Calu3 (cell line): ENCODE results near the gene NCKAP5. TPM values are rescaled to one million over a fixed set of nuclear protein-coding genes. Genes with fewer than 3 reads are reported as not detected.

Source experiments
- BruUV-seq: library from RNA; stranded (reverse); fragments of 400-500 nt; replicated peaks from 2 replicates; lab custom pipeline; 2021; lab: Mats Ljungman, UMichigan
- CTCF ChIA-PET: fragments of 300-600 bp; sonication (Branson Sonifier 250); formaldehyde crosslinking; loops from one replicate; lab custom pipeline; 2022; ENCODE audit warnings: antibody characterized with exemption; lab: Charles Lee
- DNase-seq: peaks from one replicate; pipeline ENCODE4 v3.0.0; 2022
- H3K27ac Mint-ChIP-seq: one replicate; pipeline ENCODE4 v1.8.0; 2022; ENCODE audit warnings: mixed read lengths; ENCODE audit not compliant: unreplicated experiment
- H3K27me3 Mint-ChIP-seq: one replicate; pipeline ENCODE4 v1.8.0; 2022; ENCODE audit warnings: mixed read lengths; ENCODE audit not compliant: unreplicated experiment
- H3K36me3 Mint-ChIP-seq: one replicate; pipeline ENCODE4 v1.8.0; 2022; ENCODE audit warnings: mild to moderate bottlenecking, moderate library complexity, mixed read lengths; ENCODE audit not compliant: insufficient read depth, unreplicated experiment
- H3K4me1 Mint-ChIP-seq: one replicate; pipeline ENCODE4 v1.8.0; 2022; ENCODE audit warnings: mild to moderate bottlenecking, low read depth, mixed read lengths; ENCODE audit not compliant: unreplicated experiment
- H3K4me3 Mint-ChIP-seq: one replicate; pipeline ENCODE4 v1.8.0; 2022; ENCODE audit warnings: mild to moderate bottlenecking, low read depth, moderate library complexity, mixed read lengths; ENCODE audit not compliant: unreplicated experiment
- H3K9me3 Mint-ChIP-seq: one replicate; pipeline ENCODE4 v1.8.0; 2022; ENCODE audit warnings: low read depth, mixed read lengths; ENCODE audit not compliant: unreplicated experiment
- intact Hi-C: fragments of 100-400 bp; cut with micrococcal nuclease; formaldehyde crosslinking; loops from one replicate; pipeline ENCODE4 v1.10.0; 2022; ENCODE audit not compliant: unreplicated experiment
- total RNA-seq: library from RNA; stranded (reverse); gene quantifications from 2 replicates; pipeline ENCODE4 v1.2.3, GENCODE V29; 2022
- TF ChIP-seq, protein P1 (sequence below): fragments of 200-600 bp; IDR thresholded peaks from one replicate; pipeline ENCODE4 v1.8.0; 2022; ENCODE audit warnings: antibody characterized with exemption; ENCODE audit not compliant: unreplicated experiment

Gene NCKAP5
- total RNA-seq, 1 experiment from 2014 or later, result 2.2 TPM

DNA sequence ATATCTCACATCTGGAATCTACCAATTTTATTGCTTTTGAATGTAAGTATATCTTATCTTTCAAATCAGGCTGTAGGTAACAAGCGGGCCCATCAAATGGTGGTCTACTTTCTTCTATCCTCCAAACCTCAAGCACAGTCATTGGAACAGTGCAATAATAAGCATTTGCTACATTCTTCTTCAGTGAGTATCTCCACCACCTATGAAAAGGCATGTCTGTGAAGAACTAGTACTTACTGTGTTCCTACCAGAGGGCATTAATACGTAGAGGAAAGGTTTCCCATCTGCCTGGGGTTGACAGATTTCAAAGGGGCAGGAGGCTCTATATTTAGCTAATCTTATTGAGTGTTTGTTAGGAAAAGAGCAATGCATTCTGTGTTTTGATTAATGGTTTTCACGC, 411.1 kb downstream of the NCKAP5 start:
- H3K36me3 Mint-ChIP-seq, result no peaks in the 10 kb centered on the region
- no peaks in the 10 kb centered on the region for H3K9me3 Mint-ChIP-seq
- intact Hi-C loops, result no loop called here
- no peaks in the 10 kb centered on the region for H3K4me1 Mint-ChIP-seq
- DNase-seq, result no peak
- TF ChIP-seq, protein P1, sequence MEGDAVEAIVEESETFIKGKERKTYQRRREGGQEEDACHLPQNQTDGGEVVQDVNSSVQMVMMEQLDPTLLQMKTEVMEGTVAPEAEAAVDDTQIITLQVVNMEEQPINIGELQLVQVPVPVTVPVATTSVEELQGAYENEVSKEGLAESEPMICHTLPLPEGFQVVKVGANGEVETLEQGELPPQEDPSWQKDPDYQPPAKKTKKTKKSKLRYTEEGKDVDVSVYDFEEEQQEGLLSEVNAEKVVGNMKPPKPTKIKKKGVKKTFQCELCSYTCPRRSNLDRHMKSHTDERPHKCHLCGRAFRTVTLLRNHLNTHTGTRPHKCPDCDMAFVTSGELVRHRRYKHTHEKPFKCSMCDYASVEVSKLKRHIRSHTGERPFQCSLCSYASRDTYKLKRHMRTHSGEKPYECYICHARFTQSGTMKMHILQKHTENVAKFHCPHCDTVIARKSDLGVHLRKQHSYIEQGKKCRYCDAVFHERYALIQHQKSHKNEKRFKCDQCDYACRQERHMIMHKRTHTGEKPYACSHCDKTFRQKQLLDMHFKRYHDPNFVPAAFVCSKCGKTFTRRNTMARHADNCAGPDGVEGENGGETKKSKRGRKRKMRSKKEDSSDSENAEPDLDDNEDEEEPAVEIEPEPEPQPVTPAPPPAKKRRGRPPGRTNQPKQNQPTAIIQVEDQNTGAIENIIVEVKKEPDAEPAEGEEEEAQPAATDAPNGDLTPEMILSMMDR, result no peak
- H3K27ac Mint-ChIP-seq, result no peak overlapping the region
- no TSS peak for BruUV-seq
- CTCF ChIA-PET, result interaction anchor here (1.1 kb wide), 1 partner anchor 17 kb away, joined by 3 read pairs; no protein-coding TSS in a partner anchor
- H3K4me3 Mint-ChIP-seq, result no peak overlapping the region
- no peaks in the 10 kb centered on the region for H3K27me3 Mint-ChIP-seq

- TF ChIP-seq, protein P1, result no peak
- Mint-ChIP-seq H3K36me3 (no peaks in the 10 kb centered on the region), H3K27ac (no peak overlapping the region), H3K27me3 (no peaks in the 10 kb centered on the region), H3K9me3 (no peaks in the 10 kb centered on the region), H3K4me1 (no peaks in the 10 kb centered on the region), H3K4me3 (no peak overlapping the region)
- no TSS peak for BruUV-seq
- intact Hi-C loops, result no loop called here
- no peak for DNase-seq
- CTCF ChIA-PET, result no interaction called here
Measured at GRCh38 chr2:133152801-133153200, 415.5 kb downstream of the NCKAP5 start.

DNA sequence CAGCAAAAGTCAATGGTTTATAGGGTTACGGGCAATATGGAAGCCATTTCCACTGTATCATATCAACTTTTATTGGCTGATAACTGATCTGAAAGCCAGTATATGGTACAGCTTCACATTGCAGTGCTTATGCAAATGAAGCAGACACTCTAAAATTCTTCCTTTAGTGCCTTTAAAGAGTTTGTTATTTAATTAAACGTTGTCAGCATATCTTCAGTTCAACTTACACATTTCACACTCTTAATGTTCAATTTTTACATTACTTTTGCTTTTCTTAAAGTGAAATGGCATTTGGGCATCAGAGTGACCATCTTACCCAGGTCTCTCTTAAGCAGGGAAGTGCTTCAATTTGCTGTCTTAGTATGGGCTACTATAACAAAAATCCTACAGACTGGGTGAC, 420.1 kb downstream of the NCKAP5 start:
- DNase-seq, result no peak
- Mint-ChIP-seq H3K27ac (no peak overlapping the region), H3K4me1 (peaks cover 12% of the 10 kb centered on the region), H3K27me3 (no peaks in the 10 kb centered on the region), H3K9me3 (no peaks in the 10 kb centered on the region), H3K36me3 (no peaks in the 10 kb centered on the region), H3K4me3 (no peak overlapping the region)
- TF ChIP-seq, protein P1, result no peak
- CTCF ChIA-PET, result no interaction called here
- no TSS peak for BruUV-seq
- intact Hi-C loops, result loop anchor here (10.0 kb wide), 2 partner anchors 213 to 603 kb away; no protein-coding TSS in a partner anchor

- TF ChIP-seq, protein P1, result no peak
- Mint-ChIP-seq H3K9me3 (no peaks in the 10 kb centered on the region), H3K4me3 (no peak overlapping the region), H3K27me3 (no peaks in the 10 kb centered on the region), H3K27ac (no peak overlapping the region), H3K4me1 (peaks cover 14% of the 10 kb centered on the region), H3K36me3 (no peaks in the 10 kb centered on the region)
- BruUV-seq, result no TSS peak
- DNase-seq, result no peak
- CTCF ChIA-PET, result interaction anchor here (0.6 to 1.0 kb wide), 2 partner anchors 475 to 478 kb away, joined by 3 to 4 read pairs; no protein-coding TSS in a partner anchor
- intact Hi-C loops, result loop anchor here (10.0 kb wide), 2 partner anchors 212 to 602 kb away; no protein-coding TSS in a partner anchor
Measured at GRCh38 chr2:133146893-133147292, 421.4 kb downstream of the NCKAP5 start.
